Spleen (tissue), 11 donors: ENCODE data around the gene PFDN5. TPM values are rescaled to one million over a fixed set of nuclear protein-coding genes. Genes with fewer than 3 reads are reported as not detected.

Experiments used
- DNase-seq: peaks from one replicate; pipeline ENCODE4 v3.0.0-alpha.2; 2020
- H3K27ac ChIP-seq, 8 donors: fragments of 200-600 bp; sonication (generic) in 7 of 8; 1 replicate in 4 of 8; 2 replicates in 4 of 8; pipeline versions ENCODE4 v1.5.0 to v1.8.0; 2016 to 2021; ENCODE audit warnings: inconsistent platforms in 4 of 8, mild to moderate bottlenecking in 4 of 8, moderate library complexity in 1 of 8
- H3K27me3 ChIP-seq, 7 donors: fragments of 200-600 bp; sonication (generic) in 6 of 7; replicated peaks in 1 of 7; 1 replicate in 4 of 7; 2 replicates in 3 of 7; pipeline versions ENCODE4 v1.5.0 to v1.8.0; 2016 to 2021; ENCODE audit warnings: inconsistent platforms in 3 of 7, mild to moderate bottlenecking in 1 of 7
- H3K36me3 ChIP-seq, 6 donors: fragments of 200-600 bp; sonication (generic) in 5 of 6; 1 replicate in 4 of 6; 2 replicates in 2 of 6; pipeline versions ENCODE4 v1.5.0 to v1.8.0; 2016 to 2021; ENCODE audit warnings: inconsistent platforms in 2 of 6
- H3K4me1 ChIP-seq, 6 donors: fragments of 200-600 bp; sonication (generic) in 5 of 6; 1 replicate in 3 of 6; 2 replicates in 3 of 6; pipeline versions ENCODE4 v1.5.0 to v1.8.0; 2016 to 2021; ENCODE audit warnings: inconsistent platforms in 3 of 6
- H3K4me3 ChIP-seq, 8 donors: fragments of 200-600 bp; sonication (generic) in 7 of 8; 1 replicate in 4 of 8; 2 replicates in 4 of 8; pipeline versions ENCODE4 v1.5.0 to v1.8.0; 2016 to 2021; ENCODE audit warnings: inconsistent platforms in 4 of 8, mild to moderate bottlenecking in 4 of 8, moderate library complexity in 2 of 8
- H3K9me3 ChIP-seq, 8 donors: fragments of 200-600 bp; sonication (generic) in 7 of 8; 1 replicate in 4 of 8; 2 replicates in 4 of 8; pipeline versions ENCODE4 v1.5.0 to v1.8.0; 2016 to 2021; ENCODE audit warnings: inconsistent platforms in 4 of 8
- CTCF ChIP-seq, 11 experiments: fragments of 200-600 bp in 7 of 11; fragments of 450-650 bp in 4 of 11; sonication (generic) in 4 of 11; IDR thresholded peaks in 8 of 11; conservative IDR thresholded peaks in 3 of 11; 1 replicate in 7 of 11; 2 replicates in 4 of 11; pipeline versions ENCODE4 v1.4.0 to v1.8.0; 2016 to 2021; ENCODE audit warnings: antibody characterized with exemption in 11 of 11, inconsistent platforms in 4 of 11, mild to moderate bottlenecking in 1 of 11
- POLR2A ChIP-seq, 3 donors: fragments of 450-650 bp; IDR thresholded peaks; one replicate each; pipeline ENCODE4 v1.5.1; 2017; ENCODE audit warnings: antibody characterized with exemption in 3 of 3, mild to moderate bottlenecking in 1 of 3
- POLR2AphosphoS5 ChIP-seq, 3 donors: sonication (generic); formaldehyde crosslinking; IDR thresholded peaks; one replicate each; pipeline ENCODE4 v1.5.1; 2017; ENCODE audit warnings: antibody characterized with exemption in 3 of 3
- WGBS, 5 donors: extraction: QIAGEN DNeasy Blood & Tissue Kit in 3 of 5; methylation state at CpG; one replicate each; pipeline versions ENCODE4 v1.1.5 to v1.1.7; 2013 to 2018; 5-methylcytosine and 5-hydroxymethylcytosine counted together
- intact Hi-C: fragments of 100-400 bp; cut with DNase I; formaldehyde crosslinking; loops from one replicate; pipeline ENCODE4 v1.15.0; 2023; ENCODE audit warnings: low total_unique reads
- polyA plus RNA-seq, 3 donors: library from polyadenylated mRNA; stranded (reverse); fragments of 200-250 nt; gene quantifications; one replicate each; pipeline ENCODE4 v1.2.1, GENCODE V29; 2013
- total RNA-seq, 7 donors: library from RNA; depleted of rRNA in 3 of 7; stranded (reverse); fragments of >200 nt in 3 of 7; fragmentation: NEBNext Ultra II Directional in 4 of 7; extraction: Animal tissue kit (Norgen Biotek cat#: 25700) in 4 of 7; gene quantifications; one replicate each; pipeline versions ENCODE4 v1.1.0 to v1.2.1, GENCODE V29; 2016 to 2021
- donor health status: healthy with polysubstance abuse.
- donor health status: DM: no; HTN: no; CAD: no; lungs with moderate emphysema.
- donor health status: DM: no; HTN: no; CAD: no.
- donor health status: Bipolar disorder and iron deficiency.
- donor health status: healthy.
- donor health status: DM: no; HTN: no; CAD: no.
- donor health status: DM: yes; HTN: yes; CAD: no.

The PFDN5 gene
- total and polyA plus RNA-seq, 10 donors: 399 to 2,525 (median 730) TPM

DNA sequence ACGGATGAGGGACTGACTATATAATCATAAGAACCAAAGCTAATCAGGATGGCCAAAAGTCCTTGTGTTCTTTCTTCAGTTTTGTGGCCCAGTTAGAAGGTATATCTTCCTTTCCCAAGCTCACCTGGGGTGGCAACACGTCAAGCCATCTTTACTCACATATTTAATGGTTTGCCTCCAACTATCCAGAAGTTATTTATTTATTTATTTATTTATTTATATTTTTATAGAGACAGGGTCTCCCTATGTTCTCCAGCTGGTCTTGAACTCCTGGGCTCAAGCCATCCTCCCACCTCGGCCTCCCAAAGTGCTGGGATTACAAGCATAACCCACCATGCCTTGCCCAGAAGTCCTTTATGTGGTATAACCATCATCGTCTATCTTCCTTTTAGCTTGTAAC is 52.6 kb downstream of the PFDN5 start:
- intact Hi-C loops: no loop called here

More for the DNA sequence above, 52.6 kb downstream of the PFDN5 start:
- WGBS, 5 donors: 89 to 98% (median 92%) methylated on average over 4 of the region's 4 CpGs
- Histone ChIP-seq H3K4me1 (peaks cover 6 to 34% (median 27%) of the 10 kb centered on the region in 6 donors), H3K4me3 (no peak overlapping the region), H3K27ac (no peak overlapping the region), H3K27me3 (no peaks in the 10 kb centered on the region), H3K9me3 (no peaks in the 10 kb centered on the region), H3K36me3 (no peaks in the 10 kb centered on the region)
- TF ChIP-seq CTCF (IDR thresholded peaks at IDR 0.05 in 8 of 11, conservative IDR thresholded peaks at IDR 0.05 in 3 of 11) (no peak), POLR2A (IDR thresholded peaks at IDR 0.05) (no peak), POLR2AphosphoS5 (IDR thresholded peaks at IDR 0.05) (no peak)
- no peak for DNase-seq

Other genes with a start within 250 kb of the PFDN5 start
- gene TNS2, start 245.5 kb upstream of the PFDN5 start, total RNA-seq: 100 to 1,000 TPM in 6 of 7 donors, 10 to 100 TPM in 1; 72.4 to 301 (median 170) TPM
- gene TNS2, start 245.5 kb upstream of the PFDN5 start, polyA plus RNA-seq: 100 to 1,000 TPM in 1 of 3 donors, 10 to 100 TPM in 2; 36.6 to 159 (median 67.5) TPM
- 10 to 100 TPM; 29.2 to 44.5 (median 36.4) TPM for gene SPRYD3, start 216.2 kb upstream of the PFDN5 start, total RNA-seq
- gene SPRYD3, start 216.2 kb upstream of the PFDN5 start, polyA plus RNA-seq: 10 to 100 TPM; 10.8 to 31.0 (median 15.9) TPM
- 100 to 1,000 TPM in 2 of 7 donors, 10 to 100 TPM in 5; 35.2 to 183 (median 75.6) TPM for gene IGFBP6, start 197.9 kb upstream of the PFDN5 start, total RNA-seq
- 100 to 1,000 TPM in 2 of 3 donors, 10 to 100 TPM in 1; 37.1 to 144 (median 130) TPM for gene IGFBP6, start 197.9 kb upstream of the PFDN5 start, polyA plus RNA-seq
- under 1 TPM in 6 of 7 donors, not detected in 1; 0.37 to 0.80 (median 0.54) TPM for gene SOAT2, start 192.1 kb upstream of the PFDN5 start, total RNA-seq
- 1 to 10 TPM in 1 of 3 donors, under 1 TPM in 2; 0.52 to 2.2 (median 0.99) TPM for gene SOAT2, start 192.1 kb upstream of the PFDN5 start, polyA plus RNA-seq
- gene ZNF740, start 114.8 kb upstream of the PFDN5 start, total RNA-seq: 10 to 100 TPM; 23.6 to 66.1 (median 45.1) TPM
- gene ZNF740, start 114.8 kb upstream of the PFDN5 start, polyA plus RNA-seq: 10 to 100 TPM in 1 of 3 donors, 1 to 10 TPM in 2; 5.6 to 12.1 (median 7.5) TPM
- gene CSAD, start 114.6 kb upstream of the PFDN5 start, total RNA-seq: 10 to 100 TPM; 33.7 to 73.0 (median 39.7) TPM
- 10 to 100 TPM; 17.9 to 36.3 (median 34.1) TPM for gene CSAD, start 114.6 kb upstream of the PFDN5 start, polyA plus RNA-seq
- 10 to 100 TPM; 35.5 to 75.5 (median 62.2) TPM for gene ITGB7, start 88.3 kb upstream of the PFDN5 start, total RNA-seq
- gene ITGB7, start 88.3 kb upstream of the PFDN5 start, polyA plus RNA-seq: 10 to 100 TPM; 23.9 to 62.5 (median 46.5) TPM
- gene RARG, start 63.3 kb upstream of the PFDN5 start, total RNA-seq: 10 to 100 TPM in 5 of 7 donors, 1 to 10 TPM in 2; 9.4 to 20.8 (median 14.4) TPM
- 10 to 100 TPM in 1 of 3 donors, 1 to 10 TPM in 2; 4.6 to 10.1 (median 4.9) TPM for gene RARG, start 63.3 kb upstream of the PFDN5 start, polyA plus RNA-seq
- gene ESPL1, start 27.2 kb upstream of the PFDN5 start, total RNA-seq: 1 to 10 TPM; 1.7 to 7.2 (median 4.7) TPM
- gene ESPL1, start 27.2 kb upstream of the PFDN5 start, polyA plus RNA-seq: 1 to 10 TPM in 1 of 3 donors, under 1 TPM in 2; 0.85 to 1.9 (median 0.93) TPM
- gene MYG1, start 4.2 kb downstream of the PFDN5 start, total RNA-seq: 10 to 100 TPM; 31.1 to 53.3 (median 34.9) TPM
- 10 to 100 TPM; 56.6 to 79.2 (median 76.0) TPM for gene MYG1, start 4.2 kb downstream of the PFDN5 start, polyA plus RNA-seq
- 10 to 100 TPM; 39.3 to 67.9 (median 49.7) TPM for gene AAAS, start 26.1 kb downstream of the PFDN5 start, total RNA-seq
- gene AAAS, start 26.1 kb downstream of the PFDN5 start, polyA plus RNA-seq: 10 to 100 TPM; 32.4 to 42.4 (median 33.5) TPM
- gene SP7, start 40.8 kb downstream of the PFDN5 start, total RNA-seq: not detected
- not detected for gene SP7, start 40.8 kb downstream of the PFDN5 start, polyA plus RNA-seq
- 10 to 100 TPM; 75.6 to 92.8 (median 86.1) TPM for gene SP1, start 84.6 kb downstream of the PFDN5 start, total RNA-seq
- gene SP1, start 84.6 kb downstream of the PFDN5 start, polyA plus RNA-seq: 10 to 100 TPM in 1 of 3 donors, 1 to 10 TPM in 2; 9.1 to 13.6 (median 9.9) TPM
- 10 to 100 TPM in 3 of 7 donors, 1 to 10 TPM in 4; 3.7 to 20.6 (median 8.8) TPM for gene AMHR2, start 128.3 kb downstream of the PFDN5 start, total RNA-seq
- gene AMHR2, start 128.3 kb downstream of the PFDN5 start, polyA plus RNA-seq: 1 to 10 TPM; 1.2 to 7.4 (median 1.7) TPM
- gene PRR13, start 146.2 kb downstream of the PFDN5 start, total RNA-seq: 100 to 1,000 TPM; 127 to 230 (median 197) TPM
- 100 to 1,000 TPM; 217 to 262 (median 223) TPM for gene PRR13, start 146.2 kb downstream of the PFDN5 start, polyA plus RNA-seq
- 100 to 1,000 TPM; 547 to 779 (median 652) TPM for gene PCBP2, start 156.6 kb downstream of the PFDN5 start, total RNA-seq
- gene PCBP2, start 156.6 kb downstream of the PFDN5 start, polyA plus RNA-seq: 100 to 1,000 TPM; 449 to 459 (median 459) TPM
- gene MAP3K12, start 203.9 kb downstream of the PFDN5 start, total RNA-seq: 10 to 100 TPM; 13.6 to 27.4 (median 20.8) TPM
- 10 to 100 TPM in 2 of 3 donors, 1 to 10 TPM in 1; 8.0 to 13.7 (median 10.9) TPM for gene MAP3K12, start 203.9 kb downstream of the PFDN5 start, polyA plus RNA-seq
- 10 to 100 TPM; 25.9 to 43.7 (median 31.8) TPM for gene TARBP2, start 205.7 kb downstream of the PFDN5 start, total RNA-seq
- 10 to 100 TPM; 29.0 to 57.1 (median 42.7) TPM for gene TARBP2, start 205.7 kb downstream of the PFDN5 start, polyA plus RNA-seq
- gene NPFF, start 211.9 kb downstream of the PFDN5 start, total RNA-seq: not detected
- gene NPFF, start 211.9 kb downstream of the PFDN5 start, polyA plus RNA-seq: 1 to 10 TPM in 2 of 3 donors, under 1 TPM in 1; 0.49 to 2.0 (median 1.3) TPM